Lung microvascular endothelial cell (primary cell): ENCODE results near the gene C2orf78. TPM values are rescaled to one million over a fixed set of nuclear protein-coding genes. Genes with fewer than 3 reads are reported as not detected.
A peak's percentile ranks its signal among the peaks of the same experiment; 100 is the strongest.
"Not testable (repeated sequence)": the region's sequence is repeated elsewhere in the genome, so short reads cannot be mapped to it uniquely, and the experiment has no call there.

ENCODE experiments used
- DNase-seq, 2 donors: peaks; one replicate each; pipeline versions ENCODE4 v3.0.0 to v3.0.0-alpha.2; 2010; ENCODE audit warnings: low read depth in 2 of 2
- total RNA-seq: library from RNA; depleted of rRNA; stranded (reverse); fragments of >200 nt; gene quantifications from 2 replicates; pipeline ENCODE4 v1.2.1, GENCODE V29; 2014

Gene C2orf78, protein sequence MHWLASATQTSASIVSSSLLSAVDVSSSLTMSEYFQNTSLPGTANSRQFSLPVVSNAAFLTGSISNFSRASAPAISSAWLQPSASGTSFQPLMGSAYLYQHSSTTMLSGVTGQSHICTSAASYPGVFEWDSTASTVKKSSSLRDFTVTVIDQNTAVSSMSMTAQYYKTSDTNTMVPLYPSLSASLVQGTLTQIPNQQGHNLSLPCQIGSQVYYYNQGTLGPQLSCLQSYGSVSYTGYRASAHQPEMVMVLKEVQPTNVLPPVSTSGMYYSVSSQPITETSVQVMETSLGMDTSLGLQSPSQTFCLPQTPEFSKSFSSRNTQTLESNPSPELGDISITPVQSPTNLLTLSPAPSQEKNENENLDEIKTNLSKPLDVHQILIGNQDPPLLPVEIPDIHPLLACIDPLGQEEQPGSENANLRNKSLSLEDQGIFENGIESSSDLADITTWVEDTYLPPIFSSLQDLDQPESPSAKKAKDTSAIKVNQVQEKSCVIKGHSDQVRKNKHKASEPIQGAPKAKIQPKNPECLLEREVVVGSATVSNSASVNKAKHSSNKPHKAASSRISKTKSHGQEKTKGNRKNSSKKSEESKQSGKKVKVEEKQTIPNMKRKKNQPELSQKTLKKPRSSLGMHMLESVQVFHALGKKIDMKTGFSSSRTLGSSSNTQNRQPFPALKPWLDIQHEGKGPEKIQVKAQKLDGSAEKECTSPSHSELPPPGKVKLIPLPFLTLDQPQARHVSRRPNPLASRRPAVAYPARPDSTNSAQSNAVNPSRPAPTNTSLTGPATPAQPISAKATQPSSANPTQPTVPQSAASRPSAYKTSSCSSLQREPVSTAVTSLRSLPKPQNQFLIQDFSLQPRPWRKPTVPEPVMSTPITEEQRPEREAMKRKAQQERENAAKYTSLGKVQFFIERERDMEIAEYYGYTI
- total RNA-seq: not detected in 2 replicates

DNA sequence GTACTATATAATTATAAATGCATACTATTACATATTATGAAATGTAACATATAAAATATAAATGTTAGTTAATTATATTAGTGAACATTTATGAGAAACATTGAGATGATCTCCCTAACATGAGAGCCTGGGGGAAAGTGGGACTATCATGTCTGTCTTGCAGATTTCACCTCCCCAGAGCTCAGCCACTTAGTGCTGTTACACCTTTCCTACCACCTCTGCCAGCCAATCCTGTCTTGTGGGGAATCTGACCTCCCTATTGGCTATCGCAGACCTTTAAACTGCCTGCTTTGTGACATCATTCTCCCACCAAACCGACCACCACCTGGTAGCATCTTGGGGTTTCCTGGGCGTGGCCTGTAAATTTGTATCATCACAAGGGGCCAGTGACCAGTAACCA lies at the start of gene C2orf78:
Gene C2orf78, plus strand, starts transcription at position 301 of the 400 bp plus-strand sequence. CDS start 127 bp downstream, outside the sequence.
- DNase-seq: not testable (repeated sequence)

DNA sequence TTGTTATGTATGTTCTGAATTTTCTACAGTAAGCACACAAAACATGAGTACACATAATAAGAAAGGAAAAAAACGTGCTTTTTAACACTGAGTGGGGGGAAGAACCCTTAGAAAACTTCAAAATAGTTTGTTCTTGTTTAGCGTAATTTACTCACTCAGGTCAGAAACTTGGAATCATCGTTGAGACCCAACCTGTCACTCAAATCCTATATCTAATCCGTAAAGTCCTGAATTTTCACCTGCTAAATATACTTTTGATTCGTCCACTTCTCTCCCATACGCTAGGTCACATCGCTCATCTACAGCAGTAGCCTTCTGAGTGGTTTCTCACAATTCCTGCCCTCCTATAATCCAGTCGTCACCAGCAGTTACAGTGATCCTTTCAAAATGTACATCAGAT lies 47.6 kb upstream of the C2orf78 start:
- no peak for DNase-seq

DNA sequence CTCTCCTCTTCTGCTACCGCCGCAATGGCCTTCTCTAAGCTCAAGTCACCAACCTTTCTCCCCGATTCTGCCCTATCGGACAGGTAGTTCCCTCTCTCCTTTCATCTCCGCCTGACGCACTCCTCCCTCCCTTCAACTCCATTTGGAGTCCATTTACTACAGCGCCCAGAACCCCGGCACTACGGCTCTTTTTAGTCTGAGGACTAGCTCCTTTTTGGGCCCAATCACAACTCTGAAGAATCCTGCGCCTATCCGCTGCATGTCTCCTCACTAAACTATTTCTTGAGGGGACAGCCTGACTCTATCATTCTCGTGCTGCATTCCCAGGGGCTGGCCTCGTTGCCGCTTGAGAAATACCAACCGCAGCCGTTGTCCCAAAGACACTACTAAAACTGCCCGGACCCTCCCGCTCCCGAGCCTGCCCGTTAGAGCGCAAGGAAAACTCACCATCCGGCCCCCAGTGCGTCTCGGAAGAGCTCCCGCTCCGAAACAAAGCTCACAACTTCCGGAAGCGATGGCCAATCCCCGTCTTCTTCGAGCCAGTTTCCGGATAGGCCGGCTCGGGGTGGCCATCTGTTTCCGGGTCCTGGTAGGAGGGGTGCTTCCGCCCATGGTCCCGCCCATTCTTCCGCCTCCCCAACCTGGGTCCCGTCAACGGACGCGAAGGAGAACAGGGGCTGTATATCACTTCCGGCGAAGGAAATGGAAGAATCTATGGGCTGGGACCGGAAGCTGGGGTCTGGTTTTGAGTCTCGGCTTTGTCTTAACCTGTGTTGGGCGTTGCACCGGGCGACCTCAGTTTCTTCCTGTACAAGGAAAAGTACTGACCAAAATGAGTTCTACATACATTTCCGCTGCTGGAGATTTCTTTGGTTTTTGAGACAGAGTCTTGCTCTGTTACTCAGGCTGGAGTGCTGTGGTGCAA lies 46.9 kb upstream of the C2orf78 start, which contains the start of gene TPRKB:
Gene TPRKB, minus strand, starts transcription at position 491 of the 925 bp plus-strand sequence. CDS start 2,776 bp downstream, outside the sequence.
- DNase-seq: peak; percentile 94 to 98

DNA sequence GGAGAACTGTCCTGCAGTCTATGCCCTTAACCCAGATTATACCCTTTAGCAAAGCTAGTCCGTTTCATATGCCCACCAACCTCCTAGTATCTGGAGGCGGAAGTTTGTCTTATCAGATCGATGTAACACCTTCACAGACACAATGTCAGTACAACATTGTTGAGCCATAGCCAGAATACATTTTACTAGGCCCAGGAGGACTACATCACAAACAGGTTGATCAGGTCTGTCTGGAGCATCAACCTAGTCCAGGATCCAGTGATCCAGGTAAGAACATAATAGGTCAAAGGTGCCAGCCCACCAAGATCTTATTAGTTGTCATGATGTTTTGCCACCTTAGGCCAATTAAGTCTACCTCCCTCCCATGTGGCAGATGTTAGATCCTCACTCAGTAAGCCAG lies 44.9 kb upstream of the C2orf78 start:
- DNase-seq: no peak

DNA sequence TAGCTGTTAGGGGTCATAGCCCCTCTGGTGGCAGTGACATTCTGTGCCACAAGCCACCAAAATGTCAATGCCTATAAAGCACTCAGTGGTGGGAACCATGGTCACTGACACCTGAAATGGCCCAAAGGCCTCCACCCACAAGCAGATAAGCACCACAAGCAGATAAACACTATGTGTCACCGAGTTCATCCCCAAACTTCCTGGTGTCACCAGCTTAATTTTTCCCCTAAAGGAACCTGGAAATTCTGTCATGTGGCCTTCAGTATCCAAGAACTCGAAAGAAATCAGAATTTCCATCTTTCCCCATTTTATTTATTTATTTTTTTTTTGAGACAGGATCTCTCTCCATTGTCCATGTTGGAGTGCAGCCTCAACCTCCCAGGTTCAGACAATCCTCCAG lies 43.2 kb upstream of the C2orf78 start:
- no peak for DNase-seq

DNA sequence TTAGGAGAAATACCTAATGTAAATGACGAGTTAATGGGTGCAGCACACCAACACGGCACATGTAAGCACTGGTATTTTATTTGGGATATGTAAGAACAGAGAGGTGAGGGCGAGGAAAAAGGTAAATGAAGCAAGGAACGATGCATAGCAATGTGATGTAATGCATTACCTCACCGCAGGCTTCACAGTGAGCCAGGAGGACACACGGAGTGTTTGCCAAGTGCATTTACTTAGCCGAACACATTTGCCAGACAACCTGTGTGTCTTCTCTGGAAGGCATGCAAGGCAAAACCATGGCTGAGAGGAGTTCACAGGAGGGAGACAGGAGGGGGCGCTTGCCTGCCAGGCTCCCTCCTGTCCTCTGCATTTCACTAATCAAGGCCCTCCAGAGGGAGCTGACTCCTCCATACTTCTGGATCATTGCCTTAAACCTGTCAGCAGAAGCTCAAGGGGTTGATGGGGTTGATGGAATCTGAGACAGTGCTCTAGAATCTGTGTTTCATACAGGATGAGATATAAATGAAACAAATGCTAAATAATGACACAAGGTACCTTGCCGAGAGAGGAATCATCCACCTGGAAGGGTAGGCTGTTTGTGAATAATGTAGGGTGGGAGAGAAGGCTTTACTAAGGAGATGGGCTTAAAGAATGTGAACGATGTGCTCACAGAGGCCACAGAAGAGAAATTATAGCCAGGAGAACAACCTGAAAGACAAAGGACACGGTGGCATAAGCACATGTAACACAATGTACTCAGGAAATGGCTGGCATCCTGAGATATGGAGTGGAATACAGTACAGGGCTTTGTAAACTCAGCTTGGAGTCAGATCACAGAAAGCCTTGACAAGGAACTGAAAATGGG lies 37.7 kb upstream of the C2orf78 start:
- DNase-seq: peak; percentile 66 to 70

DNA sequence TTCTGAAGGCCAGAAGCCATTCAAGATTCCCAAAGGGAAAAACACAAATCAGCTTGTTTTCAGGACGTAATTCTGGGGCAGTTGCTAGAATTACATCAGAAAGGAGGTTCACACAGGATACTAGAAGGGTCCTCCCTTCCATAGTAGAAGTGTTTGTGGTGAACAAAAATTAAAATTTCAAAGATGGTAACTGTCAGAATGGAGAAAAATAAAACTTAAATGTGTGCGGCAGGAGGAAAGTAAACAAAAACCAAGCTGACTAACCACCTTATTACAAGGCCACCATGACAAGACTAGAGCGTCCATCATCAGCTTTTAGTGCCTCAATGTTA lies 37.1 kb upstream of the C2orf78 start:
- no peak for DNase-seq

DNA sequence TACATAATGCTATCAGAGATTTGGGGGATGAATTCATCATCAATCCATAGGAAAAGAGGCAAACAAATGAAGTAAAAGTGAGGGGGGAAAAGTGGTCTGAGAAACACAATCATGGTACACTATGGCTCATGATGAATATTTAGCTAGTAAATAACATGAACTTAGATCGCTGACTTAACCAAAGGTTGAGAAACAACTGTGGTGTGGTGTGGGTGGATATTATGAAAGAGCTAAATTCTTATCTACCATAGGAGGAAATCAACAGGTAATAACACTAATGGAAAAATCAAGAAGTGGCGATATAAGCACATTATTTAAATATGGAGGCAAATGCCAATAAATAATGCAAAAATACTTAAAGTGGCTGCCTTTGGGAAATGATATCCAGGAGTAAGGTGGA lies 34.7 kb upstream of the C2orf78 start:
- DNase-seq: no peak

DNA sequence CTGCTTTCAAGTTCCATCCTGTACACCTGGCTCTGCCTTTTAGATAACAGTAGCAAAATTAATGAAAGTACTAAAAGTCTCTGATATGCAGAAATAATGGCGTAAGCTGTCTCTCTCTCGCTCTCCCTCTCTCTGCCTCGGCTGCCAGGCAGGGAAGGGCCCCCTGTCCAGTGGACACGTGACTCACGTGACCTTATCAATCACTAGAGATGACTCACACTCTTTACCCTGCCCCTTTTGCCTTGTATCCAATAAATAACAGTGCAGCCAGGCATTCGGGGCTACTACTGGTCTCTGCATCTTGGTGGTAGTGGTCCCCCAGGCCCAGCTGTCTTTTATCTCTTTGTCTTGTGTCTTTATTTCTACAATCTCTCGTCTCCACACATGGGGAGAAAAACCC lies 29.7 kb upstream of the C2orf78 start:
- DNase-seq: not testable (repeated sequence)

DNA sequence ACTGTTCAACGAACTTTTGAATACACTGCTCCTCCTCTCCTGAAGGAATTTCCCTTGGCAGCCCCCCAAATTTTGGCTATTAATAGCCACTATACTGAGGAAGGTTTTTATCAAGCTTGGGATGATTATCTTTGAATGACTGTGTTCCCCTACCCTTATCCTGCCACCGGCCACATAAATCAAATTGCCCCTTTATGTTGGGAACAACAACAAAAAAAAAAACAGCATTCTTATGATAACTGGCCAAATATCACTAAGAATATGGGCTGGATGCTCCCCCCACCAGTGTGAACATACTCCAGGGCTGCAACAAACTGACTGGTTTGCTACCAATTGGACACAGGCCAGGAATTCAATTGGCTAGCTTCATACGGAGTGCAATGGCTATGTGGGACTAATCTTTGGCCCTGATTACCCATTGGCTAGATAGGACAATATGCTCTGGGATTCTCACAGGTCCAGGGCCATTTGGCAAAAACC lies 24.7 kb upstream of the C2orf78 start:
- peak; percentile 71 to 78 for DNase-seq

DNA sequence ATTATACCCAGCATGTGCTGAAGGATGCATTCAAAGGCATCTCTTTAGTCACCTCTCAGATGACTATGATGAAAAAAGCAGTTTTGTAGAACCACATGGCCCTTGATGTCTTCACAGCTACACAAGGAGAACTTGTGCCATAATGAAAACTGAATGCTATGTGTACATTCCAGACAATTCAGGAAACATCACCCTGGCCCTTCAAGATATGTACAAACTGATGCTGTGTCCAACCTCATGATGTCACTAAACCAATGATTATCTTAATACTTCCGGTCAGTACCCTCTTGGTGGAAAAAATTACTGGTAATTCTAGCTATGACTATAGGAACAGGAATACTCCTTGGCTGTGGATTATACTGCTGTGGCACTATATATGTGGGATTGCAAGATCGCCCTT lies 24.1 kb upstream of the C2orf78 start:
- peak in 1 of 2 donors; percentile 33 for DNase-seq

DNA sequence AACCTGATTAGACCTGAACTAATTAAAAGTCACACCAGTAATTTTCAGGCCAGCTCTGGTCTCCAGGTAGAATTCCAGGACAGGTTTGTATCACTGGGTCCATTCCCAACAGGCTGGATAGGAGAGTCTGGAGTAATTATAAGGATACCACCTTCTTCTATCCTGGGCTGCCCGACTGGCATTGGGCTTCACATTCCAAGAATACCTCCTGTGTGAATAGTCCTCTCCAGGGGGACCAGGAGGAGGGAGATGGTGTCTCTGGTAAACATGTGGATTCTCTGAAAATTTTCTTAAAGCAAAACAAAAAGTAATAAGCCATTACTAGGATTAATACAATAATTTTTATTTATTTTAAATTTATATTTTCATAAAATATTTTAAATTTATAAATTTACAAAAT lies 21.4 kb upstream of the C2orf78 start:
- no peak for DNase-seq

DNA sequence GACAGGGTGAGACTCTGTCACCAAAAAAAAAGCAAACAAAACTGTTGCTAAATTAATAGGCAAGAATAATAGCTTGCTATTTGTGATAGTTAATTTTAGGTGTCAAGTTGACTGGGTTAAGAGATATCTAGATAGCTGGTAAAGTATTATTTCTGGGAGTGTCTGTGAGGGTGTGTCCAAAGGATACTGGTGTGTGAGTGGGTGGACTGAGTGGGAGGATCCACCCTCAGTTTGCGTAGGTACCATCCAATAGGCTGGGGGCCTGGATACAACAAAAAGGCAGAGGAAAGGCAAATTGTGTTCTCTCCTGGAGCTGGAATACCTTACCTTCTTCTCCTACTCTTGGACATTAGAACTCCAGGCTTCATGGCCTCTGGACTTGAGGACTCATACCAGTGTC lies 19.0 kb upstream of the C2orf78 start:
- no peak for DNase-seq

DNA sequence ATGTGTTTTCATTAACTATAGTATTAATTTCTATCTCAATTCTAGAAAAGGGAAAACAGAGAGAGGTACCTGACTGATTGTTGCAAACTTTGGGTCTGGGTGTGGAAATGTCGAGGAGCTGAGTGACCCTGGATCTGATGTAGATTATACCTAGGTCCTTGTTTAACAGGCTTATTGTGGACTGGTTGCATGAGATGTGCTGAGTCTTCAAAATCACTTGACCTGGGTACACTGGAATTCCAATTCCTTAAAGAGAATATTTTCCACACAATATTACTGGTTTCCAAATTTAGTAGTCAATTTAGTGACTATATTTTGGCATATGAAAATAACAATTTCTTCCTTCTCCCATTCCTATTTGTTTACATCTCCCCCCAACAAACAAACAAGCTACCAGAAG lies 17.6 kb upstream of the C2orf78 start:
- no peak for DNase-seq

DNA sequence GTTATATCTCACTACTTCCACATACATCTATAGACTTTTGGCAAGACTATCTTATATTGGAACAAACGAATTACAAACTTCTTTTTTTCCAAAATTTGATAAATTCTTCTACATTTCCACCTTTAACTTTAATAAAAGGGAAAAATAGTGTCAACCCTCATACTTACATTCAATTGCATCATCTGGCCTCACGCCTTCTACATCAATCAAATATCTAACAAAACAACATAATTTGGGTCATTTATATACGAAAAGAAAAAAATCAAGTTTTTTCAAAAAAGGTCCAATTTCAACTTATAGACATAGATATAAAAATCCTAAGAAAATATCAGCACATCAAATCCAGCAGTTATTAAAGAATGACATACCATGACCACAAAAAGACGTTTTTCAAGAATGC lies 17.0 kb upstream of the C2orf78 start:
- DNase-seq: no peak

DNA sequence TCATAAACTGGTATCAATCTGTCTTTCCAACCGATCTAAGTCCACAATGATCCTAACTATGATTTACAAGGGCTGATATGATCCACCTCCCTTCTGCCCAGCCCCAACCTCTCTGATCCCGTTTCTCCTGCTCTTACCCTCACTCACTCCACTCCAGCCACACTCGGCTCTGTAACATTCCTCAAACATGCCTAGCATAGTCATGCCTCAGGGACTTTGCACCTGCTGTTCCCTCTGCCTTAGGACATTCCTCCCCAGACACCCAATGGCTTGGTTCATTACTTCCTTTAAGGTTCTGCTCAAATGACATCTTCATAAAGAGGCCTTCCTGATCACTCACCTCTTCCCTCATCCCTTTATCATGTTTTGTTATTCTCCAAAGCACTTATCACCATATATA lies 13.3 kb upstream of the C2orf78 start:
- DNase-seq: no peak

DNA sequence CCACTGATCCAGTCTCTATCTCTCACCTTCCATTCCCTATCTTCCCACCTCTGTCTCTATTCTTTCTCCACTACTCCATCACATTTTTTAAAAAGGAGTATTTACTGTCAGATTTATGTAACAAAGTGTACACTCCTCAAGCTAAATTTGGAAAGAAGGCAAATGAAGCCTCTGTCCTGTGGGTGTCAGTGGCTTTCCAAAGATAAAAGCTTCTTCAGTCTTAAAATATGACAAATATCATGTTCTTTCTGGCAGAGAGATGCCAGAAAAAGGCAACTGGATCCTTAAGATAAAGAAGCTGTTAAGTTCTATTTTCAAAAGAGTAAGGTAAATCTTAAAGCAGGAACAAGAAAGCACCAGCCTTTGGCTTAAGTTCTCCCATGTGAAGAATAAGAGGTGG lies 11.2 kb upstream of the C2orf78 start:
- no peak for DNase-seq

DNA sequence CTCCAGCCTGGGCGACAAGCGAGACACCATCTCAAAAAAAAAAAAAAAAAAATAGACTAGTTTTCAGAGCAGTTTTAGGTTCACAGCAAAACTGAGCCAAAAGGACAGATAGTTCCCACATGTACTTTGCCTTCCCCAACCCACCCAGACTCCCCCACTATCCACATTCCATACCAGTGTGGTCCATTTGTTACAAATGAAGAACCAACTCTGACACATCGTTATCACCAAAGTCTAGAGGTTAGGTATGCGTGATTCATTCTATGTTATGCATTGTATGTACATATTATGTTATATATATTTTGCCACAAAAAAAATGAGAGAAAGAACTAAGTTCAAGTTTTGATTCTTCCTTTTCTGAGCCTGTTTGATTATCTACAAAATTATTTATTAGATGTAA lies 7.6 kb upstream of the C2orf78 start:
- no peak for DNase-seq

DNA sequence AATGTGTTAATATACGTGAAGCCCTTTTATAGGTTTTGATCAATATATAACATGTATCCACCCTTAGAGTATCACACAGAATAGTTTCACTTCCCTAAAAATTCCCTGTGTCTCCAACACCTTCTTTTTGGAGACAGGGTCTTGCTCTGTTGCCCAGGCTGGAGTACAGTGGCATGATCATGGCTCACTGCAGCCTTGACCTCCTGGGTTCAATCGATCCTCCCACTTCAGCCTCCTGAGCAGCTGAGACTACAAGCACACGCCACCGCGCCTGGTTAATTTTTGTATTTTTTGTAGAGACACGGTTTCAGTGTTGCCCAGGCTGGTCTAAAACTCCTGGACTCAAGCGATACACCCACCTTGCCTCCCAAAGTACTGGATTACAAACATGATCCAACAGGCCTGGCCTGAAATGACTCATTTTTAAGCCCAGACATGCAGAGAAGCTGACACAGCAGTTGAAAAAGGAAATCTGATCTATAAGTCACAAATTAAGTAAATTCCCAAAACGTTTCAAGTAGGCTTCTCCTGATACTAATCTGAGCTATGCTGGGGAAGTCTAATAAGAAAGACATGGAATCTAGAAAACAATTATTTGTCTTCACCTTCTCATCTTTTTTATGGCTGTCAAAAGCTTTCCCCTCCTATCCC lies 7.0 kb upstream of the C2orf78 start:
- DNase-seq: peak in 1 of 2 donors; percentile 28
